Right kidney (tissue), 1 donor: ENCODE data around the gene ITGB5.
"Not testable (repeated sequence)": the region's sequence is repeated elsewhere in the genome, so short reads cannot be mapped to it uniquely, and the experiment has no call there.

Experiments used
- DNase-seq: peaks from one replicate; pipeline ENCODE4 v3.0.0-alpha.2; 2016

ITGB5 gene

GRCh38 chr3:124813541-124813940 is 73.6 kb downstream of the ITGB5 start:
- no peak for DNase-seq

GRCh38 chr3:124812291-124813265 is 74.6 kb downstream of the ITGB5 start:
- no peak for DNase-seq

DNA sequence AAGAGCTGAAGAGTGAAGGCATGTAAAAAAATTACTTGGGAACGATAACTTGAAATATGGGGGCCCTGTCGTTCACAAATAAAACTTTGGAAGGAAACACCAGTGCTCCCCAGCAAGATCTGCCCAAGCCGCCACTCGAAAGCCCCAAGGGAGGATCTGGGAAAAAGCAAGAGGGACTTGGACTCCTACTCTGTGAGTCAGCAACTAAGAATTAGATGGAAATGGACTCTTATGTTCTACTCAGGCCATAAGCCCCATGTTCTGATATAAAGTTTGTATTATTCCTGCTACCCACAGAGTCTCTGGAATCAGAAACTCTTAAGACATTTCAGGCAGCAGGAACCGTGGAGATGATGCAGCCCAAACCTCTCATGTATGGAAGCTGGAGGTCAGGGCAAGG is 75.7 kb downstream of the ITGB5 start:
- DNase-seq: no peak

GRCh38 chr3:124810970-124811369 is 76.2 kb downstream of the ITGB5 start:
- DNase-seq: no peak

DNA sequence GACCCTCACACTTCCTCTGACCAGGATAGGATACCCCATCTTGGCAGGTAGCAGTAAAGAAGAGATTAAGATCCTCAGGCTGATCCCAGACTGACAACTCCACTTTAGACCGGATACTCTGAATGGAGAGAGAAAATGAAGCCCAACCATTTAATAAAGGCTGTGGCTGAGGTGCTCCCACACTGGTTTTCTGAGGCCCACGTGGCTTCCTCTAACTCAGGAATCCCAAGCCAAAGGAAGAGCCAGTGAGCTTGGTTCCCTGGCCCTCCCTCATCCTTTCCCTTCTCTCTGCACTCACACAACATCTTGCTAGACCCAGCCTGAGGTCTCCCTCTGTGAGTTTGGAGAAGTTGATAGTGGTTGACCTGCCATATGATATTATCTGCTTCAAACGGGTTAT is 78.1 kb downstream of the ITGB5 start:
- DNase-seq: no peak

DNA sequence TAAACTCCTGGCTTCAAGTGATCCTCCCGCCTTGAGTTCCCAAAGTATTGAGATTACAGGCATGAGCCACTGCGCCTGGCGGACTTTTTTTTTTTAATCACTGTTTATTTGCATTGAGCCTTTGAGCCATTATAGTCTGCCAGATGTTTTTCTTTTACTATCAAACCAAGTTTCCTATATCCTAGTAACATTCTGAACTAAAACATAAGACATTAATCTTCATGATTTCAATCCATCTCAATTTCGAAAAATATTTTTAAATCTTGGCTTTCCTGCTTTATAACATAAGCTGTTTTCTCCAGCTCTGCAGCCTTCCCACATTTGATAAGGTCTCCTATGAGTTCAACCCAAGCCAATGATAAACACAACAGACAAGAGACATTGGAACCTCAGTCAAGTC is 81.5 kb downstream of the ITGB5 start:
- no peak for DNase-seq

DNA sequence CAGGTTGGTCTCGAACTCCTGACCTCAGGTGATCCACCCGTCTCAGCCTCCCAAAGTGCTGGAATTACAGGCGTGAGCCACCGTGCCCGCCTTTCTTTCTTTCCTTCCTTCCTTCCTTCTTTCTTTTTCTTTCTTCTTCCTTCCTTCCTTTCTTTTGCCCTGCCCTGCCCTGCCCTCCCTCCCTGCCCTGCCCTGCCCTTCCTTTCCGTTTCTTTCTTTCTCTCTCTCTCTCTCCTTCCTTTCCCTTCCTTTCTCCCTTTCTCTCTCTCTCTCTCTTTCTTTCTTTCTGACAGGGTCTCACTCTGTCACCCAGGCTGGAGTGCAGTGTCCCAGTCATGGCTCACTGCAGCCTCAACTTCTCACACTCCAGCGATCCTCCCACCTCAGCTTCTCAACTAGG is 82.3 kb downstream of the ITGB5 start:
- DNase-seq: no peak

DNA sequence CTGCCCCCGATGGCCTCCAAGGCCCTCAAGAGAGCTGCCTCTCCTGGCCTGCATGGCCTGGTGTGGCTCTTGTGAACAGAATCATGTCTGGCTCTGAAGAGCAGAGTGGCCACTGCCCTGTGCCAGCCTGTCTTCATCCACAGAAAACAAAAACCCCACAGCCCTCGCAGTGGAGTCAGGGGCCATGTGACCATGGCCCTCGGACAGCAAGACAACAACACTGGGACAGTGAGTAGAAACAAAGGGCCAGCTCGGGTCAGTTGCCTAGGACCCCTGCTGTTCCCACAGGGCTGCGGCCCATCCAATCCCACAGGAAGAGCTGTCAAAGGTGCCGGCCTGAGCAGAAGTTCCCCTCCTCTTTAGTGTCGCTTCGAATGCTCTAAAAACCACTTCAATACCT is 84.5 kb downstream of the ITGB5 start:
- DNase-seq: no peak

GRCh38 chr3:124802061-124802698 is 85.0 kb downstream of the ITGB5 start:
- DNase-seq: no peak

DNA sequence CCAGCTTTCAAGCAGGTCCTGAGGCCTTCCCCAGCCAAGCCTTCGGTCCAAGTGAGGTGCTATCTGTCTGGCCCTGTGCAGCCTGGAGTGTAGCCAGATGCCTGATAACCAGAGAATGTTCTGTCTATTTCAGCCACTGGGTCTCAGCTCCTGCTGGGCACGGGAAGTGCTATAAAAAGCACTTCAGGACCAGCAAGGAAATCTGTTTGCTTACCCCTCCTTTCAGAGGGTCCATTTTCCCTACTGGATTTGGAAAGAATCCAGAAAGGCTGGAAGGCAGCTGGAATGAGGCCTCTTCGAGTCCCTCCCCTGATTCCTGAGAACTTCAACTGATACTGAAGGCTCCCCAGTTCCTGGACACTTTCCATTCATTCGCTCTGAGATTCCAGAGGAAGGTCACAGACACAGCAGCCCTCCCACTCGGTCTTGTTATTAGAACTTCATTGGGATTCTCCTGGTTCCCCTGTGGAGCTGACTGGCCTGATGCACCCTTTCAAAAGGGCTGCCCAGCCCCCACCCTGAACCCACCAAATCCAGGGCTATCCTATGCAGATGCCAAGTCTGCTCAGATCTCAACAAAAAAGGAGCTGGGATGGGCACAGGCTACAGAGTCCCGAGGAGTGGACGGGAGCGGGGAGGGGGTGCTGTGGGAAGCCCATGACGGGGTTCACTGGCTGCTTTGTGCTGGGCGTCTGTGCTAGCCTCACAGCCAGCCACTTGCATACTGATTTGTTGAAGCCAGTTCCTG is 86.5 kb downstream of the ITGB5 start:
- DNase-seq: no peak

- no peak for DNase-seq
Measured at GRCh38 chr3:124800076-124800475, 87.1 kb downstream of the ITGB5 start.

DNA sequence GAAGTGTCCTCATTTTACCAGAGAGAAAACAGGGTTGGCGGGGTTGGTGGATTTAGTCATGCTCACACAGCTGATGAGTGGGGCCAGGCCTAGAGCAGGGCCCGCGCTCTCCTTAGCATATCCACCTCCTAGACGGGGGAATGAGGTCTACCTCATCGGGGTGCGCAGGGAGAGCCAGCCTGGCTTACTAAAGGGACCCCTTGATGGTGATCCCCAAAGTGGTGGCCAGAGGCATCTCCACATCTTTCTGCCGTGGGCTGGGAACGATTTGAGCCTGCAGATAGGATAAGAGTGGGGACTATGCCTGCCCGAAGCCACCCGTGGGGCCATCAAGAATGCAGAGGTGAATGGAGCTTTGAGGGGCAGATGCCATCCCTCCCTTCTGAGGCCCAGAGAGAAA is 87.5 kb downstream of the ITGB5 start:
- no peak for DNase-seq

- no peak for DNase-seq
Measured at GRCh38 chr3:124797426-124797945, 89.7 kb downstream of the ITGB5 start.

DNA sequence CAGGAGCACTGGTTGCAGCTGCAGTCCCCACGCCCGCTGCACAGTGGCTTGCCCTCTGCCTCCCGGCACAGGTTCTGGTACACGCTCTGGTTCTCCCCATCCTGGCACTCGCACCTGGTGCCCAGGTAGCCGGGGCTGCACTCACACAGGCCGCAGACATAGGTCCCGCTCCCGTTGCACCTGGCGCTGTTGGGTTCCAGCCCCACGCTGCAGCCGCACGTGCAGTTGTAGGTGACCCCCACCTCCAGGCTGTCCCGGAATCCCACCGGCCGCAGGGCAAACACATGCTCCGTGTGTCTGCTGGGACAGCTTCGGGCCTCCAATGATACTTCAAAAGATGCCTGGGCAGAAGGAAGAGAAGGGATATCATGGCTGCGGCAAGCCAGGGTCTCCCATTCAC is 90.7 kb downstream of the ITGB5 start:
- no peak for DNase-seq

GRCh38 chr3:124793054-124793739 is 94.0 kb downstream of the ITGB5 start:
- DNase-seq: no peak

- DNase-seq: no peak
Measured at GRCh38 chr3:124792341-124793040, 94.7 kb downstream of the ITGB5 start.

DNA sequence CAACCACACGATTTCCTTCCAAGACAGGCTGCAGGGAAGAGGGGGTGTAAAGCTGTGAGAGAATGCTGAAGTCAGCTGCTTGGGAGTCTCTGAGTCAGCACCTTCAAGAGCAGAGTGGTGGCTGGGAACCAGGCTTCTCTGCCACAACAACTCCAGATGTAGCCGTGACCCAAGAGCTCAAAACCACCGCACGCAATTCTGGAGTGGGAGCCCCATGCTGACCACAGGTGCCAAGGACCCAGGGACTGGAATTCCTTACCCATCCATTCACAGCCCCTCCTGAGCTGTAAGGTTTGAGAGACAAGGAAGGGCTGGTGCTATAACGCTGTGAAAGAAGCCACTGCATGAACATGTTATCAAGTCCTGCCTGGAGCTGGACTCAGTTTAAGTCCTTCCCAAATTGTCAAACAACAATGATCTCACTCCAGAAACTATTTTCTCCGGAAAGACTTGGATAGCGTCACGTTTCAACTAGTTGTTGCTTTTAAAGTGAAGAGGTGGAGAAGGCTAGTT is 95.5 kb downstream of the ITGB5 start:
- no peak for DNase-seq

DNA sequence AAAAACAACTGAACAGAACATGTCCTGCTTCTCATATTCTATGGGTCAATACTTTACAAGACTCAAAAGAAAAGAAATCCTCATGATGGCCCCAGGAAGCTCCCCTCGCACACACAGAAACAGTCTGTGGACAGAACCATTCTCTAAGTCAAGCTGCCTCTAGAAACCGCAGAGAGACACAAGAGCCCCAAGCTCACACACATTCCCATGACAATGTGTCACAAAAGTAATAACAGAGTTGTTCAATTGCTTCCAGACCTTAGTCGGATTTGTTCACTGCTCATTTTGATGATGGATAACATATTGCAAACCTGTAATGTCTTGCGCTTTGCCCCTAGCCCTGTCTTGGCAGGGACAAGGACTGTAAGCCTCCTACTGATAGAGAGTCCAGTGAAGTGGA is 96.0 kb downstream of the ITGB5 start:
- DNase-seq: no peak

GRCh38 chr3:124789103-124789502 is 98.1 kb downstream of the ITGB5 start:
- DNase-seq: not testable (repeated sequence)

- DNase-seq: no peak
Measured at GRCh38 chr3:124788254-124788745, 98.9 kb downstream of the ITGB5 start.
